GM18873 (cell line): ENCODE measurements around the gene IFI27L2.

ENCODE experiments used
- ATAC-seq: cut with Tn5 transposase; IDR thresholded peaks from one replicate; pipeline ENCODE4 v1.9.1; 2021; ENCODE audit warnings: mild to moderate bottlenecking, moderate library complexity, moderate number of reproducible peaks; ENCODE audit not compliant: unreplicated experiment, low FRiP score

Gene IFI27L2

GRCh38 chr14:94104731-94105130 is 24.7 kb downstream of the IFI27L2 start:
- no peak for ATAC-seq

DNA sequence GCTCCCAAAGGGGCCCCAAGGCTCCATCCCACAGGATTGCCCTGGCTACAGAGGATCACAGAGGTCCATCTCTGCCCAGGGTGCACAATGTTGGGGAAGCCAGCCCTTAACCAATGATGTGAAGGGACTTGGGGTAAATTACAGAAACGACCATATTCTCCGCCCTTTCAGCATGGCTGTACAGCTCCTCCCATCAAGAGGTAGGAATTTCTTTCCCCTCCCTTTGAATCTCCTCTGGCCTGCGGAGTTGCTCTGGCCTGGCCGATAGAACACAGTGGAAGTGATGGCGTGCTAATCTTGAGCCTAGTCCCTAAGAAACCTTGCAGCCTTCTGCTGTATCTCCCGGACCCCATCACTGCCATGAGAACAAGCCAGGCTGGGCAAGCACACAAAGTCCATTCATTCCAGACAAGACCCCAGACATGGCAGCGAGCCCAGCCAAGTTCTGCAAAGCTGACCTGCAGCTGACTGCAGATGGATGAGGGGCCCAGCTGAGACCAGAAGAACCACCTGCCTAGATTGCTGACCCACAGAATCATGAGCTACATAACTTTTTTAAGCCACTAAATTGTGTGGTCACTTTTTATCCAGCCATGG is 25.8 kb downstream of the IFI27L2 start:
- ATAC-seq, result no peak

GRCh38 chr14:94102768-94103482 is 26.5 kb downstream of the IFI27L2 start:
- ATAC-seq, result no peak

DNA sequence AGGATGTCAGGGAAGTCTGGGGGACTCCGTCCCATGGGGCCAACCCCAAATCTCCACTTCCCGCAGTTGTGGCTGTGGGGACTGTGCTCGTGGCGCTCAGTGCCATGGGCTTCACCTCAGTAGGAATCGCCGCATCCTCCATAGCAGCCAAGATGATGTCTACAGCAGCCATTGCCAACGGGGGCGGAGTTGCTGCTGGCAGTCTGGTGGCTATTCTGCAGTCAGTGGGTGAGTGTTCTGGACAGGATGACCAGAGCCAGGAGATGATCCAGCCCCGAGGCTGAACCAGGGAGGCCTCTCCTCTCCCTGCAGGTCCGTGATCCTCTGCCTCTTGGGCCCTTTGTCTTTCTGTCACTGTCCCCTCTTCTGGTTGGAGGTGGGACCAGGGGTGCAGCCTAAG is 27.7 kb downstream of the IFI27L2 start:
- ATAC-seq, result no peak

GRCh38 chr14:94100847-94101246 is 28.6 kb downstream of the IFI27L2 start:
- no peak for ATAC-seq

GRCh38 chr14:94099006-94099405 is 30.4 kb downstream of the IFI27L2 start:
- ATAC-seq, result no peak

DNA sequence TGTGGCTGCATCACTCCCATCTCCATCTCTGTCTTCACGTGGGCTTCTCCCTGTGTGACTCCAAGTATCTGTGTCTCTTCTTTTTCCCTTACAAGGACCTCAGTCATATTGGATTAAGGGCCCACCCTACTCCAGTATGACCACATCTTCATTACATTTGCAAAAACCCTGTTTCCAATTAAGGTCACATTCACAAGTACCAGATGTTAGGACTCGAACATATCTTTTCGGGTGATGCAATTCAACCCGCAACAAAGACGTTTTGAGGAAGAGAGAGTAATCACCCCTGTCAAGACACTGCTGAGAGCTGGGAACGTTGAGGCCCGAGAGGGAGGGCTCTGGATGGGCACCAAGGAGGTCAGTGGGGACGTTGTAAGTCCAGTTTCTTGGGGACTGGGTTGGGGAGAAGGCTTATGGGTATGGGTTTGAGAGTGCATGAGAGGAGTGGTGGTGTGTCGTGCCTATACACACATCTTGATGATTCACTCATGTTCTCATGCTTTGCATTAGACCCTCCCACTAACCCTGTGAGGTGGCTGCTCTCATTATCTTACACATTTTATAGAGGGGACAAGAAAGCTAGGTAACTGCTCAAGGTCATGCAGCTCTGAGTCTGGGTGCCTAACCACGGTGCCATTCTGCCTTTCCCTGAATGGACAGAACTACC is 30.9 kb downstream of the IFI27L2 start:
- ATAC-seq, result no peak

DNA sequence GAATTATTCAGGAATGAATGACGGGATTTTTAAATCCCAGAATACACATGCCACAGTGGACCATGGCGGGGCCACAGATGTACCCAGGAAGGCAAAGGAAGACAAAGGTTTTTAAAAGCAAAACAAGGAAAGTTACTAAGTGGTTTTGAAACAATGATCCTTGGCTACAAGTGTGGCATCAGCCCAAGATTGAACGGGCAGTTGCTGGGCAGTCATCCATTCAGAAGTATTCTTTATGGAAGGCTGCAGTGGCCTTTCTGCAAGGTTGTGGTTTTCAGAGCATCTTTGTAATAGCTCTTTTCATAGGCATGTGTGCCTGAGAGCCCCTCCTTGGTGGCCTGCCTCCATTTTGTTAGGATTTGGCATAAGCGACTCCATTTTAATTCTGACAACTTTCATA is 32.3 kb downstream of the IFI27L2 start:
- no peak for ATAC-seq

DNA sequence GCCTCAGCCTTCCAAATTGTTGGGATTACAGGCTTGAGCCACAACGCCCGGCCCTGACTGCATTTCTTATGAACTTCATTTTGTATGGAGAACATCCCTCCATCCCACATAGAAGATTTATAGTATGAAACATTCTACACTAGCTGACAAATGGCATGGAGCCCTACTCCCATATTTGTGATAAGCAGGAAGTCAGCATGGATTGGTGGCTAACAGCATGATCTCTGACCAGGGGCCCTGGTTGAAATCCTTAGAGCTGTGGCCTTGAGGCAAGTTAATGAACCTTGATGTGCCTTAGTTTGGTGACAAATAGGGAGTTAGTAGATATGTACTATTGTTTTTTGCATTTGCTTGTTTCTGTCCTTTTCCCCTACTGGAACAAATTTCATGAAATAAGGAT is 36.0 kb downstream of the IFI27L2 start:
- no peak for ATAC-seq

DNA sequence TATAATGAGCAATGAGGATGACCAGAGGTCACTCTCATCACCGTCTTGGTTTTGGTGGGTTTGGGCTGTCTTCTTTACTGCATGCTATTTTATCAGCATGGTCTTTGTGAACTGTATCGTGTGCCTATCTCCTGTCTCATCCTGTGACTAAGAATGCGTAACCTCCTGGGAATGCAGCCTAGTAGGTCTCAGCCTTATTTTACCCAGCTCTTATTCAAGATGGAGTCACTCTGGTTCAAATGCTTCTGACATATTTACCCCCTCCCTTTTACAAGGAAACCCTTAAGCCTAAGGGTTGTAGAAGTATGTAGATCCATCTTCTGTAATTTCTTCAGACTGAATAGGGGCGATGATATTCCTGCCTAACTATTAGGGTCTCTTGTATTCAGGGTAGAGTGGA is 39.9 kb downstream of the IFI27L2 start:
- ATAC-seq, result no peak

- ATAC-seq, result no peak
Measured at GRCh38 chr14:94088516-94088915, 40.9 kb downstream of the IFI27L2 start.

DNA sequence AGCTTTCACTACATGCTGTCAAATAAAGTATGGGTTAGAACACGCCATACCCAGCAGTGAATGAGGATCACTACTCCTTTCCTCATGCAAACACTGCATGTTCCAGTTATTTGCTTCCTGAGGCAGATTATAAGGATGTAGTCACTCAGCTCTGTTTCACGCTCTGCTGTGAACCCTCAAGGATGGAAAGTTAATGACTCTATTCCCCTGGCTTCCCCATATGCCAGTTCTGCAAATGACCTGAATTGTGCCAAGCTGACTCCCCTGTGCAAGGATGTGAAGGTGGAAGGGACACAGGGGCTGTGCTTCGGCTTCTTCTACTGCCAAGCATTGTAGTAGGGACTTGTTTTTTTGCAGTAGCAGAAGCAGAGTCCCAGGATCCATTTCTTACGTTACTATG is 41.5 kb downstream of the IFI27L2 start:
- no peak for ATAC-seq

GRCh38 chr14:94081386-94081820 is 48.0 kb downstream of the IFI27L2 start:
- ATAC-seq, result peak; percentile 22

DNA sequence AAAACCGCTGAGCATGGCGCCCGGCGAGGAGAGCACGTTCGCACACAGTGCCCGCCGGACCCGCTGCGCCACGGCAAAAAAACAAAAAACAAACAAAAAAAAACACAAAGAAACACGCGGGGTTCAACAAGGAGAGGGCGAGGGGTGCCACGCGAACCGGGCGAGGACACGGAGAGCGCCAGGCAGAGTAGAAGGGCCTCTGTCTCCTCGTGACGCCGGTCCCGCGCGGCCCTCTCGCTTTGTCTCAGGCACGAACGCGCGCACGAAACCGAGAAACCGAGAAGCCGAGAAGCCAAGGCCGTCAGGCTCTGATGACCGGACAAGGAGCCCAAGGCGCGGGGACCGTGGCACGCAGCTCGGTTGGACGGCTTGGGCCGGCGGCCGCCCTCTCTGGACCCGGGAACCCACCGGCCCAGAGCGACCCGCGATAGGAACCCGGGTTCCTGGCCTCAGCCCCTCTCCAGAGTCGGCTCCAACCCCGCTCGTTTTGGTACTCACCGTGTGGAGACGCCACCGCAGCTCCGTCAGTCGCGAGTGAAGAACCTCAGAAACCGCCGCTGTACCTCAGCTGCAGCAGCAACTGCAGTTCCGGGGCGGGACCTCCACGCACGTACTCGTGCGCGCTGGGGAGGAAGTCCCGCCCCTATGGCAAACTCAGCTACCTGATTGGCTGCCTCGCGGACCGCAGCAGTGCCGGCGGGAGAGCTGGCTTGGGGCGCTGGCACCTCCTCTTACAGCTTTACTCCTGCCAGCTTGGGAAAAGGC is 48.6 kb downstream of the IFI27L2 start, which contains the start of the genes DDX24 and IFI27L1:
TSS of gene DDX24 (minus strand) at position 582 of the 765 bp plus-strand sequence. CDS start 1,460 bp downstream, outside the sequence.
TSS of gene IFI27L1 (plus strand) at position 690 of the 765 bp plus-strand sequence. CDS start 15,628 bp downstream, outside the sequence.
- peak; percentile 95 for ATAC-seq

DNA sequence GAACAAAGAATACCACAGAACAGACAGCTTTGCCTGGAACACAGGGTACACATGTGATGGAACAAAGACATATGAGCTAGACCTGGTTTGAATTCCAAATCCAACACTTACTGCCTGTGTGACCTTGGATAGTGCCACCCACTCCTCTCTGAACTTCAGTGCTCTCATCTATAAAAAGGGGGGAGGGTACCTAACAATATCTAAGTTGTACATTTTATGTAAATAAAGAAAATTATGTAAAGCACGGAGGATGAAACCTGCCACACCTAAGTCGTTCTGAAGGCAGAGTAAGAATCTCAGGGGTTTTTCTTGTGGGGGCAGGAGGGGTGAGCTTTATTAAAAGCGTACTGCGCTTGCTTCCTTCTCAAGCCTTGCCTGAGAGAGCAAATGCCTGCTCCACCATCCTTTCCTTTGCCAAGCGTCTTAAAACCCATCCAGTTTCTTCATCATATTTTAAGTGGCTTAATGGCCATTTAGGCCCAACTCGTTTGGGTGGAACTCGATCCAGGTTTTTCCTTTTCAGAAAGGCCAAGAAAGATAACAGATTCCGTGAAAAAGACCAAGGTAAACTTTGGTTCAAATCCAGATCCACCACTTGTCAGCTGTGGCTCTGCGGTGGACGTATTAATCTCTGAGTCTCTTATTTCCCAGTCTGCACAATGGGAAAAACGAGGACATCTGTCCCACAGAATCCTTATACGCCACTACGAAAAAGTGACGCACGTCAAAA is 49.3 kb downstream of the IFI27L2 start:
- no peak for ATAC-seq

DNA sequence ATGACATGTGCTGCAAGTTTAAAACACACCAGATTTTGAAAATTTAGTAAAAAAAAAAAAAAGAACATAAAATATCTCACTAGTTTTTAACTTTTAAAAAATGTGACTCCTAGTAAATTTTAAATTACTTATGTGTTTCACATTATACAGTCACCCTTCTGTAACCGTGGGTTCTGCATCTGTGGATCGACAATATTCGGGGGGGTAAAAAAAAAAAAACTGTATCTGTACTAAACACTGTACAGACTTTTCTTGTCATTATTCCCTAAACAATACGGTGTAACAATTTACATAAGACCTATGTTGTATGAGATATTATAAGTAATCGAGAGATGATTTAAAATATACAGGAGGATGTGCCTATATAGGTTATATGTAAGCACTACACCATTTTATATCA is 51.6 kb downstream of the IFI27L2 start:
- no peak for ATAC-seq
